ENCODE measurements around the gene CEBPE.

Gene CEBPE

GRCh38 chr14:23102801-23103200 lies 16.3 kb downstream of the CEBPE start:
- no peak for DNase-seq (ENCODE audit: low spot score)

- DNase-seq (ENCODE audit: low spot score) = no peak
These were observed 16.9 kb downstream of the CEBPE start for GRCh38 chr14:23101986-23102625.

- no peak for DNase-seq (ENCODE audit: low spot score)
These were observed 17.7 kb downstream of the CEBPE start for GRCh38 chr14:23101213-23101970.

GRCh38 chr14:23099212-23099861 lies 19.7 kb downstream of the CEBPE start:
- no peak for DNase-seq (ENCODE audit: low spot score)

GRCh38 chr14:23097786-23098185 lies 21.3 kb downstream of the CEBPE start:
- no peak for DNase-seq (ENCODE audit: low spot score)

- no peak for DNase-seq (ENCODE audit: low spot score)
These were observed 23.6 kb downstream of the CEBPE start, which contains the start of gene C14orf119 for GRCh38 chr14:23095196-23096108. Gene C14orf119 (plus strand): TSS chr14:23095505. CDS start chr14:23097659, 2,154 bp downstream.

GRCh38 chr14:23094666-23095195 lies 24.3 kb downstream of the CEBPE start, which contains the start of gene ACIN1:
Gene ACIN1 (minus strand): TSS chr14:23095136. CDS start chr14:23095112, 24 bp downstream.
- peak; percentile 100 for DNase-seq (ENCODE audit: low spot score)

- no peak for DNase-seq (ENCODE audit: low spot score)
These were observed 24.9 kb downstream of the CEBPE start for GRCh38 chr14:23093991-23094665.

- no peak for DNase-seq (ENCODE audit: low spot score)
These were observed 25.5 kb downstream of the CEBPE start for GRCh38 chr14:23093526-23093925.

- DNase-seq (ENCODE audit: low spot score) = no peak
These were observed 26.0 kb downstream of the CEBPE start for GRCh38 chr14:23093104-23093503.

GRCh38 chr14:23091294-23092225 lies 27.5 kb downstream of the CEBPE start:
- DNase-seq (ENCODE audit: low spot score) = no peak

GRCh38 chr14:23090254-23090636 lies 28.8 kb downstream of the CEBPE start:
- DNase-seq (ENCODE audit: low spot score) = no peak

GRCh38 chr14:23089498-23090253 lies 29.4 kb downstream of the CEBPE start:
- no peak for DNase-seq (ENCODE audit: low spot score)

GRCh38 chr14:23086565-23086964 lies 32.5 kb downstream of the CEBPE start:
- DNase-seq (ENCODE audit: low spot score) = no peak

- no peak for DNase-seq (ENCODE audit: low spot score)
These were observed 33.6 kb downstream of the CEBPE start for GRCh38 chr14:23085458-23085857.

- no peak for DNase-seq (ENCODE audit: low spot score)
These were observed 38.6 kb downstream of the CEBPE start for GRCh38 chr14:23080474-23080873.

GRCh38 chr14:23079716-23080115 lies 39.3 kb downstream of the CEBPE start:
- DNase-seq (ENCODE audit: low spot score) = no peak

GRCh38 chr14:23078692-23079116 lies 40.4 kb downstream of the CEBPE start:
- no peak for DNase-seq (ENCODE audit: low spot score)

GRCh38 chr14:23077962-23078361 lies 41.1 kb downstream of the CEBPE start:
- no peak for DNase-seq (ENCODE audit: low spot score)
